ENCODE measurements around the gene AREL1. TPM values are rescaled to one million over a fixed set of nuclear protein-coding genes. Genes with fewer than 3 reads are reported as not detected.

Gene AREL1
- total RNA-seq, 1 experiment from 2014 or later: 34.2 TPM

- H2AFZ ChIP-seq (ENCODE audit: low read length): no peak overlapping the region
- H3K56ac ChIP-seq (ENCODE audit: insufficient read length, low read depth, low read length): no peak overlapping the region
- no peaks in the 10 kb centered on the region for H3K9me3 ChIP-seq (ENCODE audit: control insufficient read depth, low read depth, low read length)
- no peak for TF ChIP-seq CTCF (conservative IDR thresholded peaks at IDR 0.05)
- no peak overlapping the region for H3K4me3 Mint-ChIP-seq
- no peaks in the 10 kb centered on the region for H3K9me3 Mint-ChIP-seq
- no peak overlapping the region for H4K8ac ChIP-seq (replicated peaks; ENCODE audit: insufficient read length, low read depth, low read length)
- H2AK5ac ChIP-seq (ENCODE audit: insufficient read length, low read length): no peak overlapping the region
- no CpG with 5 or more reads among the region's 2 CpGs for WGBS (ENCODE audit: extremely low coverage, insufficient read length, low lambda C conversion rate)
- H4K5ac ChIP-seq (ENCODE audit: insufficient read length, low read depth, low read length): no peak overlapping the region
- no peak overlapping the region for H3K4ac ChIP-seq (ENCODE audit: low read depth, low read length)
- no peak overlapping the region for H3K27ac Mint-ChIP-seq
- peaks cover 0 to 2% of the 10 kb centered on the region in 2 experiments; a peak in 1 of 4 replicates for H3K4me1 Mint-ChIP-seq
- H2BK12ac ChIP-seq (ENCODE audit: insufficient read length, low read depth, low read length): no peak overlapping the region
- no peaks in the 10 kb centered on the region for H3K79me1 ChIP-seq (ENCODE audit: insufficient read depth, low read depth, low read length, poor library complexity, severe bottlenecking)
- H3K4me2 ChIP-seq (ENCODE audit: insufficient read depth, insufficient read length, low read length): no peak overlapping the region
- H3T11ph ChIP-seq (ENCODE audit: low read length): no peak overlapping the region
- H2BK5ac ChIP-seq (ENCODE audit: insufficient read length, low read length): no peak overlapping the region
- H3K14ac ChIP-seq (ENCODE audit: insufficient read depth, low read length): no peak overlapping the region
- H3K23me2 ChIP-seq (ENCODE audit: insufficient read length, low read depth, low read length, poor library complexity, severe bottlenecking): no peaks in the 10 kb centered on the region
- no peaks in the 10 kb centered on the region for H3K27me3 ChIP-seq (ENCODE audit: insufficient read depth, low read length)
- H4K20me1 ChIP-seq (ENCODE audit: control insufficient read depth, insufficient read depth, insufficient read length): no peaks in the 10 kb centered on the region
- H4K91ac ChIP-seq (ENCODE audit: insufficient read length, low read depth, low read length): no peak overlapping the region
- H3K9ac ChIP-seq (ENCODE audit: extremely low read depth, insufficient read length, low read length): no peak overlapping the region
- no peak for DNase-seq
- no peak overlapping the region for H2BK15ac ChIP-seq (ENCODE audit: low read depth, low read length)
- no peaks in the 10 kb centered on the region for H3K27me3 Mint-ChIP-seq (ENCODE audit: low read depth)
- H2BK20ac ChIP-seq (ENCODE audit: low read depth, low read length, poor library complexity, severe bottlenecking): no peak overlapping the region
- H3K79me2 ChIP-seq (ENCODE audit: insufficient read depth, low read length): no peaks in the 10 kb centered on the region
- H3K4me1 ChIP-seq (ENCODE audit: insufficient read depth, low read length): no peaks in the 10 kb centered on the region
- H2BK120ac ChIP-seq (ENCODE audit: low read depth, low read length, poor library complexity, severe bottlenecking): no peak overlapping the region
- H3K36me3 Mint-ChIP-seq (ENCODE audit: insufficient read depth in 1 of 3, low read depth in 3 of 3): peaks cover 9 to 26% (median 24%) of the 10 kb centered on the region in 3 experiments
- no peak overlapping the region for H3K27ac ChIP-seq (ENCODE audit: insufficient read length, low read depth, low read length)
- H3K18ac ChIP-seq (ENCODE audit: insufficient read length, low read depth, low read length): no peak overlapping the region
- no peak overlapping the region for H3K23ac ChIP-seq (ENCODE audit: insufficient read length, low read depth, low read length)
Observed at GRCh38 chr14:74691456-74691855, 21.4 kb downstream of the AREL1 start.
